HG03025 (cell line): ENCODE data around the gene NRDE2.

Source experiments
- ATAC-seq: cut with Tn5 transposase; IDR thresholded peaks from one replicate; pipeline ENCODE4 v1.9.1; 2021; ENCODE audit warnings: mild to moderate bottlenecking, moderate library complexity; ENCODE audit not compliant: unreplicated experiment, low FRiP score

NRDE2 gene, protein sequence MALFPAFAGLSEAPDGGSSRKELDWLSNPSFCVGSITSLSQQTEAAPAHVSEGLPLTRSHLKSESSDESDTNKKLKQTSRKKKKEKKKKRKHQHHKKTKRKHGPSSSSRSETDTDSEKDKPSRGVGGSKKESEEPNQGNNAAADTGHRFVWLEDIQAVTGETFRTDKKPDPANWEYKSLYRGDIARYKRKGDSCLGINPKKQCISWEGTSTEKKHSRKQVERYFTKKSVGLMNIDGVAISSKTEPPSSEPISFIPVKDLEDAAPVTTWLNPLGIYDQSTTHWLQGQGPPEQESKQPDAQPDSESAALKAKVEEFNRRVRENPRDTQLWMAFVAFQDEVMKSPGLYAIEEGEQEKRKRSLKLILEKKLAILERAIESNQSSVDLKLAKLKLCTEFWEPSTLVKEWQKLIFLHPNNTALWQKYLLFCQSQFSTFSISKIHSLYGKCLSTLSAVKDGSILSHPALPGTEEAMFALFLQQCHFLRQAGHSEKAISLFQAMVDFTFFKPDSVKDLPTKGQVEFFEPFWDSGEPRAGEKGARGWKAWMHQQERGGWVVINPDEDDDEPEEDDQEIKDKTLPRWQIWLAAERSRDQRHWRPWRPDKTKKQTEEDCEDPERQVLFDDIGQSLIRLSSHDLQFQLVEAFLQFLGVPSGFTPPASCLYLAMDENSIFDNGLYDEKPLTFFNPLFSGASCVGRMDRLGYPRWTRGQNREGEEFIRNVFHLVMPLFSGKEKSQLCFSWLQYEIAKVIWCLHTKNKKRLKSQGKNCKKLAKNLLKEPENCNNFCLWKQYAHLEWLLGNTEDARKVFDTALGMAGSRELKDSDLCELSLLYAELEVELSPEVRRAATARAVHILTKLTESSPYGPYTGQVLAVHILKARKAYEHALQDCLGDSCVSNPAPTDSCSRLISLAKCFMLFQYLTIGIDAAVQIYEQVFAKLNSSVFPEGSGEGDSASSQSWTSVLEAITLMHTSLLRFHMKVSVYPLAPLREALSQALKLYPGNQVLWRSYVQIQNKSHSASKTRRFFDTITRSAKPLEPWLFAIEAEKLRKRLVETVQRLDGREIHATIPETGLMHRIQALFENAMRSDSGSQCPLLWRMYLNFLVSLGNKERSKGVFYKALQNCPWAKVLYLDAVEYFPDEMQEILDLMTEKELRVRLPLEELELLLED

GRCh38 chr14:90331497-90332270, at the start of gene NRDE2:
Gene NRDE2, minus strand, starts transcription at chr14:90331941. Its CDS starts 37 bp downstream, at chr14:90331904.
- ATAC-seq = peak; percentile 92

- no peak for ATAC-seq
Measured at GRCh38 chr14:90381011-90381786, 49.5 kb upstream of the NRDE2 start.

- no peak for ATAC-seq
Measured at GRCh38 chr14:90379106-90379505, 47.4 kb upstream of the NRDE2 start.

DNA sequence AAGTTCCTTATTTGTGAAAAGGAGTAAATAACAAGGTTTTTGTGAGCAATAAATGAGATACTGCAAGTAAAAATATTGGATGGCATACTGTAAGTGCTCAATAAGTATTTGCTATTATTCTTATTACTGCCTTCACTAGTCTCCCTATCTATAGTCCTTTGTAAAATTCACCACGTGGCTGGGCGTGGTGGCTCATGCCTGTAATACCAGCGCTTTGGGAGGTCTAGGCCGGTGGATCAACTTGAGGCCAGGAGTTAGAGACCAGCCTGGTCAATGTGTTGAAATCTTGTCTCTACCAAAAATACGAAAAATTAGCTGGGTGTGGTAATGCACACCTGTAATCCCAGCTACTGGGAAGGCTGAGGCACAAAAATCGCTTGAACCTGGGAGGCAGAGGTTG, 46.5 kb upstream of the NRDE2 start:
- no peak for ATAC-seq

- ATAC-seq = no peak
Measured at GRCh38 chr14:90375934-90376333, 44.2 kb upstream of the NRDE2 start.

- no peak for ATAC-seq
Measured at GRCh38 chr14:90374813-90375212, 43.1 kb upstream of the NRDE2 start.

DNA sequence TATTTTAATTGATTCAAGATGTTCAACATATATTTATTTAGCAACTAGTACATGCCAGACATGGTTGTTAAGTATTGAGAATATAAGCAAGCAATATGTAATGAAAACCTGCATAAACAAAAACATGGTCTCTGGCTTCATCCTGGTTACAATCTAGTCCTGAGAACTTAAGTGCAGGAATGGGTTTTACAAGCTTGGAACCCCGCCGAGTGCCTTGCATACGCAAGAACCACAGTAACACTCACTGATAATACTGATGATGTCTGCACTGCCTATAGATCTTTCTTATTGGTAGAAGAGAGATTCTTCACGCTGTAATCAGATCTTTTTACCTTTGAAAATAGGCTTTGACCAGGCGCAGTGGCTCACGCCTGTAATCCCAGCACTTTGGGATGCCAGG, 42.1 kb upstream of the NRDE2 start:
- ATAC-seq = no peak

DNA sequence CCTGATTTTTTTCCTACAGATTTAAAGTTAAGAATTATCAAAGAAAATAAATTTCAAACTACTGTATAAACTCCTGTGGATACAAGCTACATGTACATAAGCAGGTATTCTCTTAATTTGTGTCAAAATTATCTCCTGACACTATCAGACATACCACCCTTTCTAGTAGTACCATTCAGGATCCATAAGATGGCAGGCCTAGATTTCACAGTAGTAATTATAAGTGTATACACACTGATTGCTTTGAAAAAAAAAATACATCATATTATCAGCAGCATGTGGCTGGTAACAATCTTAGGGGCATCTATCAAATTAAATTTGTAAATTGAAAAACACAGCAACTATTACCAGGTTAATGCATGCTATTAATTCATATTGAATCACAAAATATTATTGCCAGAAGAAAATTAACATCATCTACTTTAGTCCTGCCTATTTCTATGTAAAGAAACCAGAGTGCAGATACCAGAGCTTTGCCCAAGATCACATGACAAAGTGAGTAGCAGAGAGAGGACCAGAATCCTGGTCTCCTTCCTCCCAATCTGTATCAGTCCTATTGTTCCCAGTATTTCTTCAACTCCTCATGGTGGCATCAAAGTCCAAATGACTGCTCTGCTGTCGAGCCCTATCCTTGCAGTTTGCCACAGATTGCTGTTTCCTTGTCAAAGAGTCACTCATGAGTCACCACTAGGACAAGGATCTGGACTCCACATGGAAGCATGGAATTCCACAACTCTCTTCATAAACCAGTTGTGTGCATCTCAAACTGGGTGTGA, 37.4 kb upstream of the NRDE2 start:
- no peak for ATAC-seq

DNA sequence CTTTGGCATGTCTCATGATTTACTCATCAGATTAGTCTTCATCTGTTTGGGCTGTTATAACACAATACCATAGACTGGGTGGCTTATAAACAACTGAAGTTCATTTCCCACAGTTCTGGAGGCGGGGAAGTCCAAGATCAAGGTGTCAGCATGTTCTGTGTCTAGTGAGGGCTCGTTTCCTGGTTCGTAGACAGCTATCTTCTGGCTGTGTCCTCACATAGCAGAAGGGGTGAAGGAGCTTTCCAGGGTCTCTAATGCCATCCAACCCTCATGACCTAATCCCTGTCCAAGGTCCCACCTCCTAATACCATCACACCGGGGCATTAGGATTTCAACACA, 30.8 kb upstream of the NRDE2 start:
- ATAC-seq = no peak

DNA sequence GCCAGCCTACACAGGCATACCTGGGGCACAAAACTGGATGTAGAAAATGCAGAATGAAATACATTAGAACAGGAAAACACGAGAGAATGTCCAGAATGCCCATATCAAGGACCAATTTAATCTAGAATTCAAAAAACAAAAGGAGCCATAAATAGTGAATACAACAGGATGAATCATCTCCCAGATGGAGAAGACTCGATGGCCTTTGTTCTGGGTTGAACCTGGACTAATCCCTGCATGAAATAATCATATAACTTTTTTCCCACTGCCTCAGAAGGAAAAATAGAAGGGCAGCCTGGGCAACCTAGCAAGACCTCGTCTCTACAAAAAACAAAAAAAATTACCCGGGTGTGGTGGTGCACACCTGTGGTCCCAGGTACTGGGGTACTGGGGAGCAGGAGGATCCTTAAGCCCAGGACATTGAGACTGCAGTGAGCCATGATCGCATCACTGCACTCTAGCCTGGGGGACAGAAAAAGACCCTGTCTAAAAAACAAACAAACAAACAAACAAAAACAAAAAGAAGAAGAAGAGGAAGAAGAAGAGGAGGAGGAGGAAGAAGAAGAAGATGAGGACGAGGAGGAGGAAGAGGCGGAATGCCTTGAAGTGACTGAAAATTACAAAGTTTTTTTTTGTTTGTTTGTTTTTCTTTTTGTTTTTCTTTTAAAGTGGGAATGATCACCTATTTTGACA, 30.3 kb upstream of the NRDE2 start:
- ATAC-seq = no peak

DNA sequence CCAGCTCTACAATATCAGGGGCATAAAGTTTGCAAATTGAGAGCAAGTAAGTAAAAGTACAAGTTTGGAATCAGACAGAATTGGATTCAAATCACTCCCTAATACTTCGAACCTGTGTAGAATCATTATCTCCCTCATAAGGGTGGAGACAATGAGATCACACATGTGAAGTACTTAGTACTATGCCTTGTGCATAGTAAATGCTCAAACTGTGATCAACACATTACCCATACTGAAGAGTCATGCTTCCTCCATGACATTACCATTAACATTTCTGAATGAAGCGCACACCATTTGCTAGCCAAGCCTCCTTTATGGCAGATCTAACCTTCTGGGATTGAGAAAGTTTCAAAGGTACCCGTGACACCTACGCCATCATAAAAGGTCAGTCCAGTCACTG, 26.6 kb upstream of the NRDE2 start:
- no peak for ATAC-seq

DNA sequence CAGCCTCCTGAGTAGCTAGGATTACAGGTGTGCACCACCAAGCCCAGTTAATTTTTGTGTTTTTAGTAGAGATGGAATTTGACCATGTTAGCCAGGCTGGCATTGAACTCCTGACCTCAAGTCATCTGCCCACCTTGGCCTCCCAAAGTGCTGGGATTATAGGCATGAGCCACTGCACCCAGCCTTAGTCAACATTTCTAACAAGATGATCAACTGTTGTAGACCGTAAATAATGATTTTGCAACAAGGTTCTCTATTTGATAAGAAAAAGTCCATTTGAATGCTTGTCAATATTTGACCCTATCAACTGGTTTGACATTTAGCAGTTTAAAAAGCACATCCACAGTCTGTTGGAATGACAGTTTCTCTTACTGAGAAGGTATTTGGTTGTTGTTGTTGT, 25.2 kb upstream of the NRDE2 start:
- ATAC-seq = no peak

- ATAC-seq = no peak
Measured at GRCh38 chr14:90355540-90356518, 24.1 kb upstream of the NRDE2 start.

DNA sequence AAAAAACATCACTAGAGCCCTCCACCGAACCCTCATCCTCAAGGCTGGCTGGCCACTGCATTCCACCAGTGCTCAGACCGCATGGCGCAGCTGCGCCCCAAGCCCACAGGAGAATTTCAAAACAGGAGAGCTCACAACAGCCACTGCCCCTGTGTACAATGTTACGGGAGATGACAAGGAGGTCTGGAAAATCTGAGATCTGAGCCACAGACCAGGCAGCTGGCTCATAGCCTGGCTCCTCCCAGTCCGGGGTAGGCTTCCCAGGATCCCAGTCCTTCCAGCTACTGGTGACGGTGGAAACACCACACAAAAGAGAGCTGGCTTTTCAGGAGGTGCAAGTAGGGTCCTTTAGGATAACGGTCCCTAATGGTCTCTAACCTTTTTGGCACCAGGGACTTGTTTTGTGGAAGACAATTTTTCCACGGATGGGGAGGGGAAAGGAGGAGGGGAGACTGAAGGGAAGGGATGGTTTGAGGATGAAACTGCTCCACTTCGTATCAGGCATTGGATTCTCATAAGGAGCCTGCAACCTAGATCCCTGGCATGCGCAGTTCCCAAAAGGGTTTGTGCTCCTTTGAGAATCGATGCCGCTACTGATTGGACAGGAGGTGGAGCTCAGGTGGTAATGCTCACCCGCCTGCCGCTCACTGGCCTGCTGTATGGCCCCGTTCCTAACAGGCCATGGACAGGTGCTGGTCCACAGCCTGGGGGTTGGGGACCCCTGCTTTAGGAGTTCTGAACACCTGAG, 23.0 kb upstream of the NRDE2 start:
- no peak for ATAC-seq

GRCh38 chr14:90349739-90350138, 18.0 kb upstream of the NRDE2 start:
- no peak for ATAC-seq

DNA sequence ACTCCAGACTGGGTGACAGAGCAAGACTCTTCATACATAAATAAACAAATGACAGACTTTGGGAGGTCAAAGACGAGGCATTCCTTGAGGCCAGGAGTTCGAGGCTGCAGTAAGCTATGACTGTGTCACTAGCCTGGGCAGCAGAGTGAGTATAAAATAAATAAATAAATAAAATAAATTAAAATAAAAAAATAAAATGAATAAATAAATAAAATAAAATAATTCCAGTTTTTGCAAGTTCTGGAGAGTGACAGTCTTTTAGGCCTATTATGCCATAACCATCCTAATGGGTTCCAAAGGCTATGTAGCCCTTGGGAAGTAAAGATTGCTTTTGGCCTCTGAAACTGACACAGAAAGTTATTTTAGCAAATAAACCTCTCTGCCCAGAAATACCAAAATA, 16.5 kb upstream of the NRDE2 start:
- no peak for ATAC-seq

- ATAC-seq = no peak
Measured at GRCh38 chr14:90345239-90345557, 13.5 kb upstream of the NRDE2 start.
